GM21360 (cell line): ENCODE results near the gene NCDN.

Experiments
- ATAC-seq: cut with Tn5 transposase; IDR thresholded peaks from one replicate; pipeline ENCODE4 v1.9.1; 2021; ENCODE audit warnings: mild to moderate bottlenecking, moderate library complexity; ENCODE audit not compliant: unreplicated experiment

NCDN gene

GRCh38 chr1:35557611-35558373 is at the start of gene NCDN:
NCDN (plus strand) TSS chr1:35557799; CDS start chr1:35558191, 392 bp downstream.
- peak; percentile 61 for ATAC-seq

GRCh38 chr1:35507947-35508346 is 49.7 kb upstream of the NCDN start:
- no peak for ATAC-seq

- ATAC-seq, result no peak
These were observed 48.0 kb upstream of the NCDN start for GRCh38 chr1:35509558-35509957.

- ATAC-seq, result no peak
These were observed 46.3 kb upstream of the NCDN start for GRCh38 chr1:35511305-35511704.

- no peak for ATAC-seq
These were observed 39.4 kb upstream of the NCDN start for GRCh38 chr1:35518183-35518582.

- no peak for ATAC-seq
These were observed 38.2 kb upstream of the NCDN start for GRCh38 chr1:35519432-35519831.

- ATAC-seq, result no peak
These were observed 33.5 kb upstream of the NCDN start for GRCh38 chr1:35524106-35524505.

GRCh38 chr1:35530168-35530567 is 27.4 kb upstream of the NCDN start:
- ATAC-seq, result no peak

GRCh38 chr1:35530946-35531345 is 26.7 kb upstream of the NCDN start:
- ATAC-seq, result no peak

GRCh38 chr1:35531368-35531767 is 26.2 kb upstream of the NCDN start:
- ATAC-seq, result no peak

- no peak for ATAC-seq
These were observed 24.9 kb upstream of the NCDN start for GRCh38 chr1:35532497-35533223.

GRCh38 chr1:35533586-35533985 is 24.0 kb upstream of the NCDN start:
- no peak for ATAC-seq

GRCh38 chr1:35535243-35535642 is 22.4 kb upstream of the NCDN start:
- ATAC-seq, result no peak

GRCh38 chr1:35536556-35537162 is 20.9 kb upstream of the NCDN start:
- no peak for ATAC-seq

- ATAC-seq, result no peak
These were observed 19.8 kb upstream of the NCDN start for GRCh38 chr1:35537806-35538205.

GRCh38 chr1:35539073-35539823 is 18.4 kb upstream of the NCDN start:
- no peak for ATAC-seq

GRCh38 chr1:35539824-35540261 is 17.8 kb upstream of the NCDN start:
- ATAC-seq, result no peak

- no peak for ATAC-seq
These were observed 12.6 kb upstream of the NCDN start for GRCh38 chr1:35544976-35545375.

GRCh38 chr1:35546614-35547013 is 11.0 kb upstream of the NCDN start:
- no peak for ATAC-seq

GRCh38 chr1:35553851-35554250 is 3.7 kb upstream of the NCDN start:
- no peak for ATAC-seq
